GM12873 (cell line): Measurements from ENCODE around the gene C17orf114.

Experiments
- CTCF ChIP-seq: IDR thresholded peaks from 2 replicates; pipeline ENCODE4 v1.5.1; 2012; ENCODE audit warnings: low read depth, mild to moderate bottlenecking, moderate library complexity, low read length, control low read depth; ENCODE audit not compliant: insufficient read depth; ENCODE audit errors: missing control alignments

C17orf114 gene

GRCh38 chr17:4789701-4789950, 12.5 kb downstream of the C17orf114 start:
- TF ChIP-seq CTCF, result no peak

- TF ChIP-seq CTCF, result no peak
Measured at GRCh38 chr17:4788807-4789700, 13.1 kb downstream of the C17orf114 start, which contains the start of gene GLTPD2. GLTPD2 (plus strand) TSS chr17:4788964; CDS start chr17:4789012, 48 bp downstream.

- TF ChIP-seq CTCF, result no peak
Measured at GRCh38 chr17:4788159-4788806, 13.8 kb downstream of the C17orf114 start.

- TF ChIP-seq CTCF, result no peak
Measured at GRCh38 chr17:4786516-4786915, 15.6 kb downstream of the C17orf114 start.

- no peak for TF ChIP-seq CTCF
Measured at GRCh38 chr17:4786106-4786511, 16.0 kb downstream of the C17orf114 start, which contains the start of gene VMO1. VMO1 (minus strand) TSS chr17:4786364; CDS start chr17:4786352, 12 bp downstream.

- TF ChIP-seq CTCF, result no peak
Measured at GRCh38 chr17:4785311-4786105, 16.6 kb downstream of the C17orf114 start.

GRCh38 chr17:4782652-4783051, 19.5 kb downstream of the C17orf114 start:
- no peak for TF ChIP-seq CTCF
